NOMO-1 treated with dmso at 0.1 percent for 144 hours (cell line): ENCODE measurements around the gene NELFA.

Experiments
- DNase-seq: peaks from one replicate; lab custom pipeline; 2025; ENCODE audit not compliant: unreplicated experiment; lab: John Stamatoyannopoulos, UW

NELFA gene

GRCh38 chr4:1982124-1983052 is 26.4 kb downstream of the NELFA start:
- no peak for DNase-seq

- no peak for DNase-seq
Measured at GRCh38 chr4:1981251-1982058, 27.3 kb downstream of the NELFA start.

GRCh38 chr4:1980561-1981041 is 28.2 kb downstream of the NELFA start:
- no peak for DNase-seq

GRCh38 chr4:1979477-1980196 is 29.1 kb downstream of the NELFA start:
- no peak for DNase-seq

- no peak for DNase-seq
Measured at GRCh38 chr4:1978741-1979476, 29.9 kb downstream of the NELFA start.

GRCh38 chr4:1978226-1978625 is 30.5 kb downstream of the NELFA start:
- no peak for DNase-seq

GRCh38 chr4:1976416-1977352 is 32.1 kb downstream of the NELFA start:
- no peak for DNase-seq

- no peak for DNase-seq
Measured at GRCh38 chr4:1975880-1976279, 32.9 kb downstream of the NELFA start.

GRCh38 chr4:1975391-1975801 is 33.4 kb downstream of the NELFA start:
- no peak for DNase-seq

- DNase-seq = no peak
Measured at GRCh38 chr4:1974840-1975239, 33.9 kb downstream of the NELFA start.

GRCh38 chr4:1973661-1974060 is 35.1 kb downstream of the NELFA start:
- no peak for DNase-seq

- DNase-seq = no peak
Measured at GRCh38 chr4:1973218-1973617, 35.6 kb downstream of the NELFA start.

- no peak for DNase-seq
Measured at GRCh38 chr4:1972414-1972813, 36.4 kb downstream of the NELFA start.

GRCh38 chr4:1971456-1972200 is 37.1 kb downstream of the NELFA start:
- no peak for DNase-seq

- no peak for DNase-seq
Measured at GRCh38 chr4:1970926-1971325, 37.8 kb downstream of the NELFA start.

- DNase-seq = no peak
Measured at GRCh38 chr4:1969928-1970723, 38.6 kb downstream of the NELFA start.

- no peak for DNase-seq
Measured at GRCh38 chr4:1968686-1969295, 40.0 kb downstream of the NELFA start.
